ENCODE data around the gene LRIG2.
"Not testable (repeated sequence)": the region's sequence is repeated elsewhere in the genome, so short reads cannot be mapped to it uniquely, and the experiment has no call there.

Gene LRIG2, protein sequence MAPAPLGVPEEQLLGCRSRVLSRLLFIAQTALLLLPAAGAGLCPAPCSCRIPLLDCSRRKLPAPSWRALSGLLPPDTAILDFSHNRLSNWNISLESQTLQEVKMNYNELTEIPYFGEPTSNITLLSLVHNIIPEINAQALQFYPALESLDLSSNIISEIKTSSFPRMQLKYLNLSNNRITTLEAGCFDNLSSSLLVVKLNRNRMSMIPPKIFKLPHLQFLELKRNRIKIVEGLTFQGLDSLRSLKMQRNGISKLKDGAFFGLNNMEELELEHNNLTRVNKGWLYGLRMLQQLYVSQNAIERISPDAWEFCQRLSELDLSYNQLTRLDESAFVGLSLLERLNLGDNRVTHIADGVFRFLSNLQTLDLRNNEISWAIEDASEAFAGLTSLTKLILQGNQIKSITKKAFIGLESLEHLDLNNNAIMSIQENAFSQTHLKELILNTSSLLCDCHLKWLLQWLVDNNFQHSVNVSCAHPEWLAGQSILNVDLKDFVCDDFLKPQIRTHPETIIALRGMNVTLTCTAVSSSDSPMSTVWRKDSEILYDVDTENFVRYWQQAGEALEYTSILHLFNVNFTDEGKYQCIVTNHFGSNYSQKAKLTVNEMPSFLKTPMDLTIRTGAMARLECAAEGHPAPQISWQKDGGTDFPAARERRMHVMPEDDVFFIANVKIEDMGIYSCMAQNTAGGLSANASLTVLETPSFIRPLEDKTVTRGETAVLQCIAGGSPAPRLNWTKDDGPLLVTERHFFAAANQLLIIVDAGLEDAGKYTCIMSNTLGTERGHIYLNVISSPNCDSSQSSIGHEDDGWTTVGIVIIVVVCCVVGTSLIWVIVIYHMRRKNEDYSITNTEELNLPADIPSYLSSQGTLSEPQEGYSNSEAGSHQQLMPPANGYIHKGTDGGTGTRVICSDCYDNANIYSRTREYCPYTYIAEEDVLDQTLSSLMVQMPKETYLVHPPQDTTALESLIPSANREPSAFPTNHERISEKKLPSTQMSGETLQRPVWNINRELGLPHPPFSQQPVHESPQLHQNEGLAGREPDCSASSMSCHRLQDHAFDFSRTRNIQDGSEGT

DNA sequence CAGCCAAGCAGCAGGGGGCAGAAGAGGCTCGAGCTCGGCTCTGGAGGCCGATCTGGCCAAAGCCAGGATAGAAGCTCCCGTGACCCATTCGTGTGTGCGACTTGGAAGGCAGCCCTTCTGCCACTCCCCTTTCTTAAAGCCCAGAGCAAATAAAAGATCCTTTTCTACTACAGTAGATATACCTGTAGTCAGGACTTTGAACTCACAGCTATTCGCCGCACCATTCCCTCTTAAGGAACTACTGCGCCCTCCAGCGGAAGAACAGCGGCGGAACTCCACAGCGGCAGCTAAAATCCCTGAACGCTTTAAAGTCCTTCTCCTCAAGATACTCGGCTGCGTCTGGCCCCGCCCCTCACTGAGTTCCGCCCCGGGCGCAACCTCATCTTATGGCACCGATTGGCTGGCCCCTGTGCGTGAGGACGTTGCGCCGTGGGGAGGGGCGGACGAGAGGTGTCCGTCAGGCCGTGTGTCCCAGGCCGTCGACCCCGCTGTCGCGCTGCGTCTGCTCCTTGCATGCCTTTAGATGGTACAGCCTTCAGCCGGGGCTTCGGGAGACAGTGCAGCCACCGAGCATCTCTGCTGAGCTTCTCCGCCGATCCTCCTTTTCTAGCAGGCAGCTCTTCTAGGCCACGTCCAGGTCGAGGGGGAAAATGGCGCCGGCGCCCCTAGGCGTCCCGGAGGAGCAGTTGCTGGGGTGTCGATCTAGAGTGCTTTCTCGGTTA, at the start of gene LRIG2:
Gene LRIG2, plus strand, starts transcription at position 442 of the 722 bp plus-strand sequence. Its CDS starts 209 bp downstream, at position 651.
- DNase-seq (ENCODE audit: low spot score), result peak; percentile 94

DNA sequence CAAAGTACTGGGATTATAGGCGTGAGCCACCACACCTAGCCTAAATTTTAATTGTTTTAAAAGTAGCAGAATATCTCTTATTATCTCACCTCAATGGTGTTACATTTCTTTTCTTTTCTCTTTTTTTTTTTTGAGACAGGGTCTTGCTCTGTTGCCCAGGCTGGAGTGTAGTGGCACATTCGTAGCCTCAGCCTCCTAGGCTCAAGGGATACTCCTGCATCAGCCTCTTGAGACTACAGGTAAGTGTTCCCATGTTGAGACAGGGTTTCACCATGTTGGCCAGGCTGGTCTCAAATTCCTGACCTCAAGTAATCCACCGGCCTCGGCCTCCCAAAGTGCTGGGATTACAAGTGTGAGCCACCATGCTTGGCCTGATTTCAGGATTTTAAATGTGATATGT, 49.7 kb upstream of the LRIG2 start:
- not testable (repeated sequence) for DNase-seq (ENCODE audit: low spot score)

DNA sequence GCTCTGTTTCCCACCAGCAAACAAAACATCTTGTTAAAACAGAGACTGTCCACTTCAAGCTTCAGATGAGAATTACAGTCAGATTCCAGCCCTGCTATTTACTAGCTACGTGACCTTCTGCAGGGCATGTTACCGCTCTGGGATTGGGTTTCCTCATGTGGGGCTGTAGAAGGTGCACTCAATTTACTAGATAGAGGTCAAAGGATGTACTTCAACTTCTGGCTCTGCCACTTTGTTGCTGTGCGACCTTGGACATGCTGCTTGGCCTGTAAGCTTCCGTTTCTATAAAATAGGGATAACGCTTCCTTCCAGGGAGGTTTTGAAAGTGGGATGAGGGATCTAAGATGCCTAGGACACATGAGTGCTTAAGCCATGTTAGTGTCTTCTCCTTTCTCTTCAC, 46.0 kb upstream of the LRIG2 start:
- no peak for DNase-seq (ENCODE audit: low spot score)

DNA sequence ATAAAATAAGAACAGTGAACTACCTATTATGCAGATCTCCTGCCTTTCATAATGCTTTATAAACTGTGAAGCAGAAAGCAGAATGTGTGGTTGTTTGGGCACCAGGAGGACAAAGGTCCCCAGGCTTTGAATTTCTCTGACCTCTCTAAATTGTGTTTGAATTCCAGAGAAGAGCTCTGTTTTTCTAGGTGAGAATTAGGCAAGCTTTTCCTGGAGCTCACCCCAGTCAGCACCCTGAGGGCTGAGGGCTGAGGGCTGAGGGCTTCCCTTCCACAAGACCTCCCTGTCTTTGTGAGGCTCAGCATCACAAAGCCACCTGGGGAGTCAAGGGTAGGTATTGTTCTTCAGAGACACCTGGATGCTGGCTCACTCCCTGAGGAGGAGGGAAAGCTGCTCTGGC, 45.5 kb upstream of the LRIG2 start:
- no peak for DNase-seq (ENCODE audit: low spot score)

DNA sequence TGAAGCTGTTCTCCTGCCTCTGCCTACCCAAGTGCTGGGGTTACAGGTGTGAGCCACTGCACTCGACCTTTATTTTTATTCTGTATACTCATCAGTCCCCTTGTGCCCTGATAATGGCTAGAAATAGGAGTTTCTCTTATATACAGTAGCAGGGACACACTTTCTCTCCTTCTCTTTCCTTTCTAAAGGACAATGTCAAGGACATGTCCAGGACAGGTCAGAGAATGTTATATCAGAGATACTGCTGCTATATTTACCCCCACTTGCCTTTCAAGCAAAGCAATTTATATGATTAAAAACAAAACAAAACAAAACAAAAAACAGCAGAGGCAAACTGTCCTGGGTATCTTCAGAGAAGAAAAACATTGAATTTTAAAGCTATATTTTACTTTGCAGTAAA, 43.2 kb upstream of the LRIG2 start:
- DNase-seq (ENCODE audit: low spot score), result no peak

DNA sequence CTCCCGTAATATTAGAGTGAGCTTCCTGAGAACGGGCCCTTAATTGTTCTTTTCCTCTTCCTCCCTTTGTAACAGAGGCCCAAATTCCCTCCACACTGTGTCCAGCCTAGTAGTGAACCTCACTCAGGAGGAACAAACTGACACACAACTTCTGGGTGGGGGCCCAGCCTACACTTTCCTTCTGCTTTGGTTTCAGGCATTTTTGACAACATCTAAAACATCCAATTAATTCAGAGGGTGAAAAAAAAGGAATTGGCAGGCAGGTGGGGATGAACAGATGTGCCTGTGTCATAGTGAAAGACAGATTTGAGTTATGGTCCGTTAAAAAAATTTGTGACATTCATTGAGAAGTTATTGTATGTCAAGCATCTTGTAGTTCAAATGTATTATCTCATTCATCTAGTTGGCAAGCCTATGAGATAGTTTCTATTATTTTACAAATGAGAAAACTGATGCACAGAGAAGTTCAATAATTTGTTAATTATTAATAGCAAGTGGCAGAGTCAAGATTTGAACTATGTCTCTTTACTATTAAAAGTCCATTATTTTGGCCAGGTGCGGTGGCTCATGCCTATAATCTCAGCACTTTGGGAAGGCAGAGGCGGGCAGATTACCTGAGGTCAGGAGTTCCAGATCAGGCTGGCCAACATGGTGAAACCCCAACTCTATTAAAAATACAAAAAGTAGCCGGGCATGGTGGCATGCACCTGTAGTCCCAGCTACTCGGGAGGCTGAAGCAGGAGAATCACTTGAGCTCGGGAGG, 41.6 kb upstream of the LRIG2 start:
- DNase-seq (ENCODE audit: low spot score), result no peak

DNA sequence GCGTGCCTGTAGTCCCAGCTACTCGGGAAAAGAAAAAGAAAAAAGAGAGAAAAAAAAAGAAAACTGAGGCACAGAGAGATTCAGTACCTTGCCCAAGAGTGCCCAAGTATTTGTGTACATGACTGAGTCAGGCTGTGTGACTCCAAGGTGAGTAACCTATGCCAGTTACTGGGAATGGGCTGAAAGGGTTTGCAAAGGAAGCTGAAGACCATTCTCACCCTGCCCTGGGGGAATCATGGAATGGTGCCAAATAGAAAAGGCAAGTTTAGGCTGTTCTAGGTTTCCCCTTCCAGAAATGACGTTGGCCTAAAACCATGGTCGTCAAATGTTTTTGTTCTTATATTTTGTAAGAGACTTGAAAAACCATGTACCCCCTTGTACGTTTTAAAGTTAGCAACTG, 37.9 kb upstream of the LRIG2 start:
- DNase-seq (ENCODE audit: low spot score), result no peak

DNA sequence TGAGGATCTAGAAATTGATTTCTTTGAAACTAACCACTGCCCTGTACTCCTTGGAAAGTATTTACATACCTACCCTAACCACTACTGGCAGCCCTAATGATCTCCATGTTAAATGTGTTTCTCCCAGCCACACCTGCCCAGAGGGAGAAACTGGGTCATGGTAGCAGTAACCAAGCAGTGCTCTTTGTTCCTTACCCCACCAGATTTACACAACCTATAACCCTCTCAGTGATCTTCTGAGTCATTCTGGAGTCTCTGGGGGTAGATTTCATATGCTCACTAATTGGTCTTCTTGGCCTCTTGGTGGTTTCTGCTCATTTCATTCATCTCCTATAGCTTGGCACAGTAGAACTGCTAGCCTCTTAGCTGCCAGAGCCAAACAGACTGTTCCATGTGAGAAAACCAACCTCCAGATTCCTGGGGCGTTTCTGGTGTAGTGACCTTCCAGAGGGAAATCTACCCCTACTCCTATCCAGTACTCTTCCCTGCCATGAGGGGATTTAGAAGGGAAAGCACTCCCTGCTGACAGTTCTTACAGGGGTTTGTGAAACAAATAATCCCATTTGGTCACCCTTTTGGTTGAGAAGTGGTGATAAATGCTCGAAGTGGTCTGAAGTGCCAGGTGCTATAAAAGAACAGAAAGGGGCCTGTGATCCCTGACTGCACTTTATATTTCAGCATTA, 36.2 kb upstream of the LRIG2 start:
- no peak for DNase-seq (ENCODE audit: low spot score)

DNA sequence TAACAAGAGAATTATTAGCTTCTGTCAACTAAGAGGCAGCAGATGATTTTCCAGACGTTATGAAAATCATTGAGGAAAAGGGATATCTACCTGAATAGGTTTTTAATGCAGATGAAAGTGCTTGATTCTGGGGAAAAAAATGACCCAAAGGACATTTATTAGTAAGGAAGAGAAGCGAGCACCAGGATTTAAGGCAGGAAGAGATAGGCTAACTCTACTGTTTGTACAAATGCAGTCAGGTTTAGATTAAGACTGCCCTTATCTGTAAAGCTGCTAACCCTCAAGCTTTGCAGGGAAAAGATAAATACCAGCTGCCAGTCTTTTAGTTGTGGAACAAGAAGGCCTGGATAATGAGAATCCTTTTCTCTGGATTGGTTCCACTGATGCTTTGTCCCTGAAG, 33.0 kb upstream of the LRIG2 start:
- DNase-seq (ENCODE audit: low spot score), result no peak

DNA sequence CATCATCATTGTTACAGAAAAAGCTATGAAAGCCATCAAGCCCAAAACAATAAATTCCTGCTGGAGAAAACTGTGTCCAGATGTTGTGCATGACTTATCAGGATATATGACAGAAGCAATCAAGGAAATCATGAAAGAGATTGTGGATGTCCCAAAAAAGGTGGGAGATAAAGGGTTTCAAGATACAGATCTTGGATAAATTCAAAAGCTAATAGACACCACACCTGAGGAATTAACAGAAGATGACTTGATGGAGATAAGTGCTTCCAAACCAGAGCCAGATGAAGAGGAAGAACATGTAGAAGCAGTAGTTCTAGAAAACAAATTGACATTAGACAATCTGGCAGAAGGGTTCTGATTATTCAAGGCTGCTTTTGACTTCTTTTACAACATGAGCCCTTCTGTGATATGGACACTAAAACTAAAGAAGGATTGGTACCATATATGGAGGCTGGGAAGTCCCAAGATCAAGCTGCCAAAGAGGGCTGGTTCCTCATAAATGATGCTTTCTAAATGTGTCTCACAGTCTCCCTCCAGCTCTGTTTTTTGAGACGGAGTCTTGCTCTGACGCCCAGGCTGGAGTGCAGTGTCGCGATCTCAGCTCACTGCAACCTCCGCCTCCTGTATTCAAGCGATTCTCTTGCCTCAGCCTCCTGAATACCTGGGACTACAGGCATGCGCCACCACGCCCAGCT, 32.1 kb upstream of the LRIG2 start:
- no peak for DNase-seq (ENCODE audit: low spot score)

DNA sequence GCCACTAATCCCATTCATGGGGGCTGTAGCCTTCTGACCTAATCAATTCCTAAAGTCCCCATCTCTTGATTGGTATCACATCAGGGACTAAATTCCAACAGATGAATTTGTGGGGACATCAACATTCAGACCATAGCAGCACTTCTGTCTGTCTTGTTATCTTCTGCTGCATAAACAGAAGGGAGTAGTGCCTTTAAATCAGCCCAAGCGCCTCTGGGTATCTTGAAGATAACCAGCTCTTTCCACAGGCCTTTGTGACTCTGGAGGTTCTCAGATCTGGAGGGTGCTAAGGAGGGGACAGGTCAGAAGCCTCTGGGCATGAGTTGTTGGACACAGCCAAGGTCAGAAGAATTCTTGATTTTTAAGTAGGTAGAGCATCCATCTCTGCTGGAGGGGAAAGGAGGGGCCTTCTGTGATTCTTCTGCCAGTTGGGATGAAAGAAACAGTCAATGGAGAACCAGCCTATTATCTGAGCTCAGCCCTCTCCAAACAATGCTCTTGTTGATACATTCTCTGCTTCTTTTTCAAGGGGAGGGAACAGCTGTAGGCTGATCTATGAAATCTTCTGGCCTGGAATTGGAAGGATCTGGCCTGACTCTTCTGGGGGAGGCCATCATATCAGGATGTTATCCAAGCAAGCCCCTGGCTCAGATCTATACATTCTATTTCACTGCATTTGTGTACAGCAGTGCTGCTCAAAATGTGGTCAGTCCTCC, 31.3 kb upstream of the LRIG2 start:
- no peak for DNase-seq (ENCODE audit: low spot score)

DNA sequence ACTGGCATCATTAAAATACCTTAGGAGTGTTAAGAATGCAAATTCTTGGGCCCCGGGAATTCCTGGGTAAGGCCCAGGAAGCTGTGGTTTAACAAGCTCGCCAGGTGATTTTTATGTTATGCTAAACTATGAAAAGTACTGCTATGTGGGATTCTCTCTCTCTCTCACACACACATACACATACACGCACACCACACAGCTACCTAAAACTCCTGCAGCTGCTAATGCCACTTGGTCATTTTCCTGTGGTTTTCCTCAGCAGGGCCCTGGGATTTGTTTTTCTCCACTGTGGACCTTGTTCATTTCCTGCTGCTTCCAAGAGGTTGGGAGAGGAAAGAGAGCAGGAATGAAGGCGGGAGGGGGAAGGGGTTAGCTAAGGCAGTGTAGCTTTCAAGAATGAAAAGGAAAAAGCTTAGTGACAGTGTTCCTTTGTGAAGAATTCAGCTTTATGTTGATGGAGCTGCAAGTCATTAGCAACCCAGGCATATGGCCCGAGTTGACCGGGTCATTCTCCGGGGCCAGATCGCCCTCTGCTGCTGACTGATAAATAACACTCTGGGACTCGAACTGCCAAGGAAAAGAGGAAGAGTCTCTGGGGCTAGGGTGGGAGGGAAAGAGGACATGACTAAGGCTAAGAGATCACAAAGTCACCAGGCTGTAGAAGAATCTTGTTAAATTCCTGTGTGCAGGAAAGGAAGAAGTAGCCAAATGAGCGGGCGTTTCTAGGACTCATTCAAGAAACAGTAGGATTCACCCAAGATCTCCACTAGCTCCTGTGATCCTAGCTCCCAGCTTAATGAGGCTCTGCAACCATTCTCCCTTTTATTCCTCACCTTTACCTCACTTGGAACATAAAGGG, 30.5 kb upstream of the LRIG2 start:
- peak; percentile 82 for DNase-seq (ENCODE audit: low spot score)

DNA sequence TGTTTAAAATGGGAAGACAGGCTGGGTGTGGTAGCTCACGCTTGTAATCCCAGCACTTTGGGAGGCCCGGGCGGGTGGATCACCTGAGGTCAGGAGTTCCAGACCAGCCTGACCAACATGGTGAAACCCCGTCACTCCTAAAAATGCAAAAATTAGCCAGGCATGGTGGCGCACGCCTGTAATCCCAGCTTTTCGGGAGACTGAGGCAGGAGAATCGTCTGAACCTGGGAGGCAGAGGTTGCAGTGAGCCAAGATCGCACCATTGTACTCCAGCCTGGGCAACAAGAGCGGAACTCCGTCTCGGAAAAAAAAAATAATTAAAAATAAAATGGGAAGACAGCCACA, 29.9 kb upstream of the LRIG2 start:
- not testable (repeated sequence) for DNase-seq (ENCODE audit: low spot score)

DNA sequence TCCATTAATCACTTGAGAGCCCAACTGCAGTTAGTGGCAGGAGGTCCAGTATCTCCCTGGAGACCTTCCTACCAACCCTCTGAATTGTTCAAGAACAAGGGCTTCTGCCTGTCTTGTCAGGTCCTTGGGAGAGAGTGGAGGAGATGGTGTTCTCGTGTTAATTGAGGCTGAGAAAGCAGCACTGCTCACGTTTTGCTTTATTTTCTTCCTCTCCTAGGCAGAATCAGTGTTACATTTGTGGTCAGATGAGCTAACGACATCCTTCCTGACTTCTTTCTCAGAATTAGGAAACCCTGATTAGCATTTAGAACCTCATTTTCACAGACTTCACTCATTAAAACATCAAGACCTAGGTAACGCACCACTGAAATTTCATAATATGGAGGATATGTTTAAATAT, 26.4 kb upstream of the LRIG2 start:
- no peak for DNase-seq (ENCODE audit: low spot score)

DNA sequence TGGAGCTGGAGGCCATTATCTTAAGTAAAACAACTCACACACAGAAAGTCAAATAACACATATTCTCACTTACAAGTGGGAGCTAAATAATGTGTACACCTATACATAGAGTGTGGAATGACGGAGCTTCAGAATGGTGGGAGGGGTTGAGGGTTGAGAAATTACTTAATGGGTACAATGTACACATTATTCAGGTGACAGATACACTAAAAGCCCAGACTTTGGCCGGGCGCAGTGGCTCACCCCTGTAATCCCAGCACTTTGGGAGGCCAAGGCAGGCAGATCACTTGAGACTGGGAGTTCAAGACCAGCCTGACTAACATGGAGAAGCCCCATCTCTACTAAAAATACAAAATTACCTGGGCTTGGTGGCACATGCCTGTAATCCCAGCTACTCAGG, 24.9 kb upstream of the LRIG2 start:
- no peak for DNase-seq (ENCODE audit: low spot score)

DNA sequence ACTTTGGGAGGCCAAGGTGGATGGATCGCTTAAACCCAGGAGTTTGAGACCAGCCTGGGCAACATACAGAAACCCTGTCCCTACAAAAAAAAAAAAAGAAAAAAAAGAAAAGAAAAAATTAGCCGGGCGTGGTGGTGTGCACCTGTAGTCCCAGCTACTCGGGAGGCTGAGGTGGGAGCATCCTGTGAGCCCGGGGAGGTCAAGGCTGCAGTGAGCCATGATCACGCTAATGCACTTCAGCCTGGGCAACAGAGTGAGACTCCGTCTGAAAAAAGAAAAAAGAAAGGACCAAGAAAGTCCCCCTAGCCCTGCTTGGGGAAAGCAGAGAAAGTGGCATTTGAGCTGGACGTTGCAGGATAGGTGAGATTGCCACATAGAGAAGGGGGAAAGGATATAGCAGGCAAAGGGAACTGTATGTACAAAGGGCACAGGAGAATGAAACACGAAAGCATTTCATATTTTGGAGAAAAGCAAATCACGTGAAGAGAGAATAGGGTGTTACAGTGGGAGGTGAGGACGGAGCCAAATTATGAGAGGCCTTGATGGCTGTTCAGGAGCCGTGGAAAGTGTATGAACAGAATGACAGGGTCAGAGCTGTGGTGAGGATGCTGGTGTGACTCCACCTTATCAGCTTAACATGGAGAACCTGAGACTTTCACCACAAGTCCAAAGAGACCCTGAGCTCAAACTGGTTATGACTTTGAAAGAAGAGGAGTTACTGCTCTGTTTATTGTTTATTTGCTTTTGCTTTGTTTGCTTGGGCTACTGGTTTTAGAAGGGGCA, 19.5 kb upstream of the LRIG2 start:
- no peak for DNase-seq (ENCODE audit: low spot score)

DNA sequence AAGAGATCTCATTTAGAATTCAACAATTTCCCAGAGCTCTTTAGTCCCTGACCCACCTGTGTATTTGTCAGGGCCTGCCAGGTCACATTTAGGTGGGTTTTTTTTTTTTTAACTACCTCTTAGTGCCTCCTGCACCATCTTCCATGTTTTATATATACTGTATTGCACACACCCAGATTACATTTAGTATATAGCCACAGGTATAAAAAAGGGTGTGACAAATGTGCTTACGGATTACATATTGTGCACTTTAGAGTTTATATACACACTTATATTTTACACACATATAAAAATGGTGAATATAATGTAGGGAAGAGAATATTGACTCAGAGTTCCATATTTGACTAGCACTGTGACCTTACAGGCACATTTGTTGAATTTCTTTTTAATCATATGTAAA, 17.4 kb upstream of the LRIG2 start:
- no peak for DNase-seq (ENCODE audit: low spot score)

DNA sequence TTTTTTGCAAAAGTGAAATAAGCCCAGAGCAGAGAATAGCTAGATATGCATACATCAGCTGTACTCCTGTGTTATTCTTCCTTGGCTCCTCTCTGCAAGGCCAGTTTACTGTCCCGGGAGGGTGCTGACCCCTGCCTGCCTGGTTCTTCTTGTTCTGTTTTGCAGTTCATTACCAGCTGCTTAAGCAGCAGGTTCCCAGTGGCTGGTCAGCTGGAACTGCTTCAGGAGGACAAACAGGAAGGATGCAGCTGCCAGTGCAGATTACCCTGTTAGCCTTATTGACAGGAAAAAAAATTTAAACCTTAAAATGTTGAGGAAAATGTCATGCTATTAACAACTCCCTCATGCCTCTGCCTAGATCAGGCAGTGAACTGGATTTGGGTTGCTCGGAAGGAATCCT, 16.0 kb upstream of the LRIG2 start:
- no peak for DNase-seq (ENCODE audit: low spot score)
